GM12872 (cell line): ENCODE data around the gene CCNF.

Source experiments
- CTCF ChIP-seq: IDR thresholded peaks from 3 replicates; pipeline ENCODE4 v1.5.1; 2011; ENCODE audit warnings: low read depth, mild to moderate bottlenecking, low read length, moderate library complexity; ENCODE audit not compliant: insufficient read depth

The CCNF gene

GRCh38 chr16:2497116-2497630, 67.9 kb downstream of the CCNF start:
- TF ChIP-seq CTCF, result no peak

- no peak for TF ChIP-seq CTCF
These were observed 68.6 kb downstream of the CCNF start for GRCh38 chr16:2497695-2498484.

GRCh38 chr16:2498531-2499253, 69.4 kb downstream of the CCNF start:
- TF ChIP-seq CTCF, result no peak

- TF ChIP-seq CTCF, result no peak
These were observed 70.2 kb downstream of the CCNF start for GRCh38 chr16:2499454-2499853.

- no peak for TF ChIP-seq CTCF
These were observed 70.7 kb downstream of the CCNF start for GRCh38 chr16:2499890-2500429.

GRCh38 chr16:2500430-2500917, 71.2 kb downstream of the CCNF start:
- no peak for TF ChIP-seq CTCF
